ENCODE measurements around the gene MGA.

GRCh38 chr15:41746802-41747201 is 86.6 kb downstream of the MGA start:
- TF ChIP-seq CTCF (IDR thresholded peaks at IDR 0.05) (no peak), MLX (CRISPR knock-in tag; IDR thresholded peaks at IDR 0.05) (no peak), CREM (CRISPR knock-in tag; IDR thresholded peaks at IDR 0.05) (no peak), NFATC4 (CRISPR knock-in tag; IDR thresholded peaks at IDR 0.05) (no peak), ZNF423 (CRISPR knock-in tag; IDR thresholded peaks at IDR 0.05) (no peak)

Measured in WTC11 (cell line).